Hepatocyte (in vitro differentiated cells): ENCODE data around the gene RIPPLY3. TPM values are rescaled to one million over a fixed set of nuclear protein-coding genes. Genes with fewer than 3 reads are reported as not detected.
A peak's percentile ranks its signal among the peaks of the same experiment; 100 is the strongest.
"Not testable (repeated sequence)": the region's sequence is repeated elsewhere in the genome, so short reads cannot be mapped to it uniquely, and the experiment has no call there.

Source experiments
- DNase-seq: peaks from one replicate; pipeline ENCODE4 v3.0.0-alpha.2; 2016; ENCODE audit warnings: low spot score
- H2AFZ ChIP-seq: fragments of 200-600 bp; sonication (generic); 2 replicates; pipeline ENCODE4 v1.6.0; 2016; ENCODE audit warnings: antibody characterized with exemption, mild to moderate bottlenecking
- H3K27ac ChIP-seq: fragments of 200-600 bp; sonication (generic); 2 replicates; pipeline ENCODE4 v1.5.1; 2016; ENCODE audit warnings: mild to moderate bottlenecking
- H3K27me3 ChIP-seq: fragments of 200-600 bp; sonication (generic); 2 replicates; pipeline ENCODE4 v1.6.1; 2016
- H3K36me3 ChIP-seq: fragments of 200-600 bp; sonication (generic); replicated peaks from 2 replicates; pipeline ENCODE4 v1.5.1; 2016; ENCODE audit warnings: low read depth; ENCODE audit not compliant: insufficient read depth
- H3K4me1 ChIP-seq: fragments of 200-600 bp; sonication (generic); 2 replicates; pipeline ENCODE4 v1.5.1; 2016; ENCODE audit warnings: mild to moderate bottlenecking, moderate library complexity; ENCODE audit not compliant: insufficient read depth
- H3K4me2 ChIP-seq: fragments of 200-600 bp; sonication (generic); 2 replicates; pipeline ENCODE4 v1.6.0; 2016
- H3K4me3 ChIP-seq: fragments of 200-600 bp; sonication (generic); 2 replicates; pipeline ENCODE4 v1.5.1; 2016; ENCODE audit warnings: mild to moderate bottlenecking
- H3K79me2 ChIP-seq: fragments of 200-600 bp; sonication (generic); 2 replicates; pipeline ENCODE4 v1.6.0; 2017; ENCODE audit warnings: mild to moderate bottlenecking
- H3K9me2 ChIP-seq: fragments of 200-600 bp; sonication (generic); replicated peaks from 2 replicates; pipeline ENCODE4 v1.6.0; 2017; ENCODE audit warnings: mild to moderate bottlenecking; ENCODE audit not compliant: insufficient read depth
- H3K9me3 ChIP-seq: fragments of 200-600 bp; sonication (generic); 2 replicates; pipeline ENCODE4 v1.5.1; 2016; ENCODE audit warnings: low read depth, mild to moderate bottlenecking
- H4K20me1 ChIP-seq: fragments of 200-600 bp; sonication (generic); 2 replicates; pipeline ENCODE4 v1.6.0; 2016; ENCODE audit warnings: mild to moderate bottlenecking; ENCODE audit not compliant: insufficient read depth, poor library complexity, severe bottlenecking
- CTCF ChIP-seq: fragments of 200-600 bp; sonication (generic); IDR thresholded peaks from 2 replicates; pipeline ENCODE4 v1.5.1; 2016; ENCODE audit warnings: antibody characterized with exemption, mild to moderate bottlenecking; ENCODE audit not compliant: poor library complexity
- EZH2 ChIP-seq: fragments of 200-600 bp; sonication (generic); IDR thresholded peaks from 2 replicates; pipeline ENCODE4 v1.6.1; 2016; ENCODE audit warnings: antibody characterized with exemption, mild to moderate bottlenecking, borderline replicate concordance
- EZH2phosphoT487 ChIP-seq: fragments of 200-600 bp; sonication (generic); IDR thresholded peaks from one replicate; pipeline ENCODE4 v1.6.1; 2018; ENCODE audit warnings: antibody characterized with exemption, mild to moderate bottlenecking, low read depth, moderate library complexity; ENCODE audit not compliant: unreplicated experiment, severe bottlenecking
- WGBS: methylation state at CpG from one replicate; pipeline ENCODE4 v1.1.6; 2016; ENCODE audit warnings: low lambda C conversion rate; ENCODE audit errors: missing lambda C conversion rate; 5-methylcytosine and 5-hydroxymethylcytosine counted together
- polyA plus RNA-seq: library from polyadenylated mRNA; unstranded; fragments of >200 nt; fragmentation: Nextera tagmentation; extraction: Ambion mirVana; gene quantifications from 2 replicates; pipeline ENCODE4 v1.2.1, GENCODE V29; 2016
- total RNA-seq: library from RNA; depleted of rRNA; stranded (reverse); fragments of >200 nt; gene quantifications from 2 replicates; pipeline ENCODE4 v1.2.3, GENCODE V29; 2014

The RIPPLY3 gene
- total and polyA plus RNA-seq, 2 experiments from 2014 or later = 0.17 to 1.0 TPM

- no peak overlapping the region for H3K4me2 ChIP-seq
- H3K9me2 ChIP-seq = no peaks in the 10 kb centered on the region
- H3K27ac ChIP-seq = no peak overlapping the region
- no peak overlapping the region for H2AFZ ChIP-seq
- no peak for TF ChIP-seq CTCF
- no peaks in the 10 kb centered on the region for H3K27me3 ChIP-seq
- H4K20me1 ChIP-seq = no peaks in the 10 kb centered on the region
- H3K4me3 ChIP-seq = no peak overlapping the region
- WGBS = 97% methylated on average over 3 of the region's 3 CpGs
- DNase-seq = no peak
- no peaks in the 10 kb centered on the region for H3K9me3 ChIP-seq
- no peaks in the 10 kb centered on the region for H3K36me3 ChIP-seq
- no peaks in the 10 kb centered on the region for H3K4me1 ChIP-seq
- H3K79me2 ChIP-seq = no peaks in the 10 kb centered on the region
Observed at GRCh38 chr21:37044643-37045042, 38.1 kb downstream of the RIPPLY3 start.

GRCh38 chr21:37045149-37045548, 38.6 kb downstream of the RIPPLY3 start:
- H3K9me2 ChIP-seq = no peaks in the 10 kb centered on the region
- no peak overlapping the region for H2AFZ ChIP-seq
- H3K79me2 ChIP-seq = no peaks in the 10 kb centered on the region
- no peak overlapping the region for H3K4me2 ChIP-seq
- no peak for TF ChIP-seq EZH2phosphoT487
- TF ChIP-seq CTCF = no peak
- no peak for TF ChIP-seq EZH2
- no peak for DNase-seq
- H3K27me3 ChIP-seq = no peaks in the 10 kb centered on the region
- no peak overlapping the region for H3K4me3 ChIP-seq
- no peaks in the 10 kb centered on the region for H3K36me3 ChIP-seq
- no peaks in the 10 kb centered on the region for H3K9me3 ChIP-seq
- H4K20me1 ChIP-seq = no peaks in the 10 kb centered on the region
- H3K4me1 ChIP-seq = no peaks in the 10 kb centered on the region
- H3K27ac ChIP-seq = no peak overlapping the region
- WGBS = 87% methylated on average over 6 of the region's 6 CpGs

- Histone ChIP-seq H3K27ac (no peak overlapping the region), H4K20me1 (no peaks in the 10 kb centered on the region), H3K4me2 (no peak overlapping the region), H3K9me2 (no peaks in the 10 kb centered on the region), H3K36me3 (no peaks in the 10 kb centered on the region), H3K4me3 (no peak overlapping the region), H3K9me3 (no peaks in the 10 kb centered on the region), H3K27me3 (no peaks in the 10 kb centered on the region), H3K79me2 (no peaks in the 10 kb centered on the region), H3K4me1 (no peaks in the 10 kb centered on the region), H2AFZ (no peak overlapping the region)
- no peak for TF ChIP-seq EZH2
- TF ChIP-seq EZH2phosphoT487 = no peak
- no peak for TF ChIP-seq CTCF
- WGBS = 78% methylated on average over 6 of the region's 6 CpGs
- no peak for DNase-seq
Observed at GRCh38 chr21:37045556-37045955, 39.1 kb downstream of the RIPPLY3 start.

- Histone ChIP-seq H3K4me3 (no peak overlapping the region), H3K9me3 (no peaks in the 10 kb centered on the region), H3K9me2 (no peaks in the 10 kb centered on the region), H4K20me1 (no peaks in the 10 kb centered on the region), H3K4me1 (no peaks in the 10 kb centered on the region), H3K36me3 (no peaks in the 10 kb centered on the region), H3K79me2 (no peaks in the 10 kb centered on the region), H3K27ac (peak overlapping the region; percentile 88), H3K27me3 (no peaks in the 10 kb centered on the region), H3K4me2 (no peak overlapping the region), H2AFZ (no peak overlapping the region)
- TF ChIP-seq EZH2phosphoT487 = no peak
- DNase-seq = peak; percentile 51
- WGBS = 67% methylated on average over 4 of the region's 4 CpGs
Observed at GRCh38 chr21:37047079-37047478, 40.6 kb downstream of the RIPPLY3 start.

- not testable (repeated sequence) for H3K9me3 ChIP-seq, H2AFZ ChIP-seq, H4K20me1 ChIP-seq, H3K27ac ChIP-seq, H3K4me3 ChIP-seq, H3K9me2 ChIP-seq, H3K4me2 ChIP-seq, H3K27me3 ChIP-seq, DNase-seq, H3K4me1 ChIP-seq, H3K36me3 ChIP-seq, H3K79me2 ChIP-seq
- 88% methylated on average over 3 of the region's 3 CpGs for WGBS
Observed at GRCh38 chr21:37049741-37050140, 43.2 kb downstream of the RIPPLY3 start.
